Measurements from ENCODE around the gene COPS3. TPM values are rescaled to one million over a fixed set of nuclear protein-coding genes. Genes with fewer than 3 reads are reported as not detected.

COPS3 gene
- total RNA-seq, 1 experiment from 2014 or later, result 113 TPM

DNA sequence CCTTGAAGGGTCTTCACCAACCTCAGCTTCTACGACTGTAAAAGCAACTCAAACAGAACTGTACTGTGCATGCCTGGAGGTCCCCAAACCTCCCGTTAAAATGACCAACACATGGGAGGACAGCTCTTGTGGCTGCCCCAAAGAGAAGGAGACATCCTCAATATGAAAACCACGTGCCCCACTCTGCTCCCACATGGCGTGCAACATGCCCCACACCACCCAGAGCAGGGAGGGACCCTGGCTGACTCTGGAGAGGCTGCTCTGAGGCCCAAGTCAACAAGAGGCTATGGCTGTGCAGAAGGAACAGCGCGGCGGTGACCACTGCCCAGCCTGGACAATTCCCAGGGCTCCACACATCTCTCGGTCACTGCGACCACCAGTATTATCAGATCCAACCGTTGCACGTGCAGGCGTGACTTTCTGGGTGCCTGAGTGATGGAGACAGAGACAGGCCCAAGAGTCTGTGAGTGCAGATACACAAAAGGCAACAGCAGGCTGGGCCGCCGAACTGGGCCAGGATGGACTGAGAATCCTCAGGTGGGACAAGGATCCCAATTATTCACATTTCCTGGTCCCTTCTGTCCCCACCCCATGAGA, 76.3 kb downstream of the COPS3 start:
- H3K79me1 ChIP-seq (ENCODE audit: insufficient read depth, low read depth, low read length, poor library complexity, severe bottlenecking), result no peaks in the 10 kb centered on the region
- no peak overlapping the region for H3K27ac ChIP-seq (ENCODE audit: insufficient read length, low read depth, low read length)
- H2BK120ac ChIP-seq (ENCODE audit: low read depth, low read length, poor library complexity, severe bottlenecking), result no peak overlapping the region
- no peak overlapping the region for H3T11ph ChIP-seq (ENCODE audit: low read length)
- DNase-seq, result no peak
- H2BK20ac ChIP-seq (ENCODE audit: low read depth, low read length, poor library complexity, severe bottlenecking), result no peak overlapping the region
- Mint-ChIP-seq H3K4me1 (no peaks in the 10 kb centered on the region), H3K9me3 (no peaks in the 10 kb centered on the region), H3K27me3 (ENCODE audit: low read depth) (peaks cover 1% of the 10 kb centered on the region; the same call in 1 of the 2 replicates), H3K27ac (no peak overlapping the region; a peak in 1 of 7 replicates), H3K4me3 (no peak overlapping the region; a peak in 1 of 5 replicates), H3K36me3 (ENCODE audit: insufficient read depth in 1 of 3, low read depth in 3 of 3) (no peaks in the 10 kb centered on the region)
- no peak overlapping the region for H3K9ac ChIP-seq (ENCODE audit: extremely low read depth, insufficient read length, low read length)
- H2AFZ ChIP-seq (ENCODE audit: low read length), result no peak overlapping the region
- H2BK15ac ChIP-seq (ENCODE audit: low read depth, low read length), result no peak overlapping the region
- no peak overlapping the region for H3K23ac ChIP-seq (ENCODE audit: insufficient read length, low read depth, low read length)
- no peak overlapping the region for H3K18ac ChIP-seq (ENCODE audit: insufficient read length, low read depth, low read length)
- no peak overlapping the region for H4K5ac ChIP-seq (ENCODE audit: insufficient read length, low read depth, low read length)
- H2AK5ac ChIP-seq (ENCODE audit: insufficient read length, low read length), result no peak overlapping the region
- H4K8ac ChIP-seq (replicated peaks; ENCODE audit: insufficient read length, low read depth, low read length), result no peak overlapping the region
- H2BK12ac ChIP-seq (ENCODE audit: insufficient read length, low read depth, low read length), result no peak overlapping the region
- no peaks in the 10 kb centered on the region for H4K20me1 ChIP-seq (ENCODE audit: control insufficient read depth, insufficient read depth, insufficient read length)
- no peak overlapping the region for H2BK5ac ChIP-seq (ENCODE audit: insufficient read length, low read length)
- WGBS (ENCODE audit: extremely low coverage, insufficient read length, low lambda C conversion rate), result no CpG with 5 or more reads among the region's 14 CpGs
- no peak overlapping the region for H4K91ac ChIP-seq (ENCODE audit: insufficient read length, low read depth, low read length)
- no peaks in the 10 kb centered on the region for H3K27me3 ChIP-seq (ENCODE audit: insufficient read depth, low read length)
- peaks cover 3% of the 10 kb centered on the region for H3K23me2 ChIP-seq (ENCODE audit: insufficient read length, low read depth, low read length, poor library complexity, severe bottlenecking)
- no peaks in the 10 kb centered on the region for H3K4me1 ChIP-seq (ENCODE audit: insufficient read depth, low read length)
- no peak overlapping the region for H3K4ac ChIP-seq (ENCODE audit: low read depth, low read length)
- H3K14ac ChIP-seq (ENCODE audit: insufficient read depth, low read length), result no peak overlapping the region
- H3K79me2 ChIP-seq (ENCODE audit: insufficient read depth, low read length), result no peaks in the 10 kb centered on the region
- H3K4me2 ChIP-seq (ENCODE audit: insufficient read depth, insufficient read length, low read length), result no peak overlapping the region
- no peak overlapping the region for H3K56ac ChIP-seq (ENCODE audit: insufficient read length, low read depth, low read length)
- TF ChIP-seq, protein P1, sequence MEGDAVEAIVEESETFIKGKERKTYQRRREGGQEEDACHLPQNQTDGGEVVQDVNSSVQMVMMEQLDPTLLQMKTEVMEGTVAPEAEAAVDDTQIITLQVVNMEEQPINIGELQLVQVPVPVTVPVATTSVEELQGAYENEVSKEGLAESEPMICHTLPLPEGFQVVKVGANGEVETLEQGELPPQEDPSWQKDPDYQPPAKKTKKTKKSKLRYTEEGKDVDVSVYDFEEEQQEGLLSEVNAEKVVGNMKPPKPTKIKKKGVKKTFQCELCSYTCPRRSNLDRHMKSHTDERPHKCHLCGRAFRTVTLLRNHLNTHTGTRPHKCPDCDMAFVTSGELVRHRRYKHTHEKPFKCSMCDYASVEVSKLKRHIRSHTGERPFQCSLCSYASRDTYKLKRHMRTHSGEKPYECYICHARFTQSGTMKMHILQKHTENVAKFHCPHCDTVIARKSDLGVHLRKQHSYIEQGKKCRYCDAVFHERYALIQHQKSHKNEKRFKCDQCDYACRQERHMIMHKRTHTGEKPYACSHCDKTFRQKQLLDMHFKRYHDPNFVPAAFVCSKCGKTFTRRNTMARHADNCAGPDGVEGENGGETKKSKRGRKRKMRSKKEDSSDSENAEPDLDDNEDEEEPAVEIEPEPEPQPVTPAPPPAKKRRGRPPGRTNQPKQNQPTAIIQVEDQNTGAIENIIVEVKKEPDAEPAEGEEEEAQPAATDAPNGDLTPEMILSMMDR (conservative IDR thresholded peaks at IDR 0.05), result no peak
- no peaks in the 10 kb centered on the region for H3K9me3 ChIP-seq (ENCODE audit: control insufficient read depth, low read depth, low read length)
